OCI-LY3 (cell line): ENCODE measurements around the gene ABI1.

Source experiments
- CTCF ChIP-seq: fragments of 200-600, 300-600 bp; sonication (generic); IDR thresholded peaks from 2 replicates; pipeline ENCODE4 v1.5.1; 2014; ENCODE audit warnings: antibody characterized with exemption, low read length, low read depth
- EZH2phosphoT487 ChIP-seq: fragments of 200-600 bp; shearing (Covaris generic); IDR thresholded peaks from 2 replicates; pipeline ENCODE4 v1.6.1; 2018; ENCODE audit warnings: antibody characterized with exemption, mixed run types, low read depth

- TF ChIP-seq CTCF, result no peak
- no peak for TF ChIP-seq EZH2phosphoT487
Observed at GRCh38 chr10:26733750-26734568, 126.8 kb downstream of the ABI1 start.
